ENCODE data around the gene RBMS3.

DNA sequence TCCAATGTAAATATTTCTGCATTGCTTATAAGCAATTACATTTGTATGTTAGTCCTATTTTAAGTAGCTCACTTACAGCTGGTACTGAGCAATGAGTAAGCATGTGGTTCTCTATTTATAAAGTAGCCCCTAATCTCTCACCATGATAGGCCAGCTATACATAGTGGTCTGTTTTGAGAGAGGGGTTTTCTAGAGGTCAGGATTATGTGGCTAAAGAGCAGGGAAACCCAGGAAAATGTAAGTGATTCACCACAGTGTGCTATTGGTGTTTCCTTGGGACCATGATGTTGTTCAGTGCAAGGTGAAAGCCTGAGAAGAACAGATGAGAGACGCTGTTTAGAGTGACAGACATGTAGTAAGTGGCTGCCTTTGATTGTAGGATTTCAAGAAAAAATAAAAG, 26.4 kb downstream of the RBMS3 start:
- TF ChIP-seq CTCF (IDR thresholded peaks at IDR 0.05) (no peak), POLR2A (IDR thresholded peaks at IDR 0.05) (no peak)
